HEK293 (cell line): ENCODE data around the gene TCF3.

Experiments
- BCL11A ChIP-seq: fragments of 450-650 bp; formaldehyde crosslinking; IDR thresholded peaks from 2 replicates; pipeline ENCODE4 v1.5.1; 2016; ENCODE audit warnings: low read depth, missing biosample characterization, missing genetic modification characterization
- IKZF3 ChIP-seq: fragments of 450-650 bp; IDR thresholded peaks from 2 replicates; pipeline ENCODE4 v1.5.0; 2018; ENCODE audit warnings: missing biosample characterization, mild to moderate bottlenecking, missing genetic modification characterization, moderate library complexity
- OVOL3 ChIP-seq: fragments of 450-650 bp; formaldehyde crosslinking; IDR thresholded peaks from 2 replicates; pipeline ENCODE4 v1.5.1; 2016; ENCODE audit warnings: missing biosample characterization, missing genetic modification characterization
- REPIN1 ChIP-seq: fragments of 450-650 bp; formaldehyde crosslinking; IDR thresholded peaks from 2 replicates; pipeline ENCODE4 v1.5.1; 2017; ENCODE audit warnings: missing biosample characterization, missing genetic modification characterization, low read depth
- TRIM28 ChIP-seq: IDR thresholded peaks from 2 replicates; pipeline ENCODE4 v1.6.1; 2011; ENCODE audit warnings: low read length, control low read depth, borderline replicate concordance
- WT1 ChIP-seq: fragments of 450-650 bp; formaldehyde crosslinking; IDR thresholded peaks from 2 replicates; pipeline ENCODE4 v1.5.1; 2016; ENCODE audit warnings: missing biosample characterization, missing genetic modification characterization
- ZBTB21 ChIP-seq: fragments of 450-650 bp; formaldehyde crosslinking; IDR thresholded peaks from 2 replicates; pipeline ENCODE4 v1.5.1; 2017; ENCODE audit warnings: missing biosample characterization, missing genetic modification characterization
- ZBTB48 ChIP-seq: fragments of 450-650 bp; formaldehyde crosslinking; IDR thresholded peaks from 2 replicates; pipeline ENCODE4 v1.5.1; 2016; ENCODE audit warnings: missing biosample characterization, missing genetic modification characterization
- ZBTB8A ChIP-seq: fragments of 450-650 bp; formaldehyde crosslinking; IDR thresholded peaks from 2 replicates; pipeline ENCODE4 v1.5.1; 2016; ENCODE audit warnings: missing biosample characterization, missing genetic modification characterization
- ZNF184 ChIP-seq: fragments of 450-650 bp; IDR thresholded peaks from 2 replicates; pipeline ENCODE4 v1.5.1; 2018; ENCODE audit warnings: missing biosample characterization, mild to moderate bottlenecking, missing genetic modification characterization
- ZNF211 ChIP-seq: fragments of 450-650 bp; formaldehyde crosslinking; IDR thresholded peaks from 2 replicates; pipeline ENCODE4 v1.5.1; 2016; ENCODE audit warnings: low read depth, missing biosample characterization, missing genetic modification characterization
- ZNF223 ChIP-seq: fragments of 450-650 bp; formaldehyde crosslinking; IDR thresholded peaks from 2 replicates; pipeline ENCODE4 v1.5.1; 2016; ENCODE audit warnings: missing biosample characterization, missing genetic modification characterization
- ZNF654 ChIP-seq: fragments of 450-650 bp; formaldehyde crosslinking; IDR thresholded peaks from 2 replicates; pipeline ENCODE4 v1.5.1; 2016; ENCODE audit warnings: low read depth, missing biosample characterization, missing genetic modification characterization
- ZNF785 ChIP-seq: fragments of 450-650 bp; formaldehyde crosslinking; IDR thresholded peaks from 2 replicates; pipeline ENCODE4 v1.5.1; 2016; ENCODE audit warnings: missing biosample characterization, missing genetic modification characterization
- ZNF843 ChIP-seq: fragments of 450-650 bp; formaldehyde crosslinking; IDR thresholded peaks from 2 replicates; pipeline ENCODE4 v1.5.1; 2016; ENCODE audit warnings: missing biosample characterization, missing genetic modification characterization
- TF ChIP-seq, protein P1 (sequence below): fragments of 450-650 bp; formaldehyde crosslinking; IDR thresholded peaks from 2 replicates; pipeline ENCODE4 v1.5.1; 2016; ENCODE audit warnings: missing biosample characterization, missing genetic modification characterization, borderline replicate concordance
- TF ChIP-seq, protein P2 (sequence below): fragments of 450-650 bp; formaldehyde crosslinking; IDR thresholded peaks from 2 replicates; pipeline ENCODE4 v1.5.1; 2016; ENCODE audit warnings: missing biosample characterization, missing genetic modification characterization
- TF ChIP-seq, protein P3 (sequence below): fragments of 450-650 bp; formaldehyde crosslinking; IDR thresholded peaks from 2 replicates; pipeline ENCODE4 v1.5.1; 2017; ENCODE audit warnings: missing biosample characterization, missing genetic modification characterization
- TF ChIP-seq, protein P4 (sequence below): fragments of 450-650 bp; formaldehyde crosslinking; IDR thresholded peaks from 2 replicates; pipeline ENCODE4 v1.5.1; 2016; ENCODE audit warnings: missing biosample characterization, missing genetic modification characterization
- TF ChIP-seq, protein P5 (sequence below): fragments of 450-650 bp; formaldehyde crosslinking; IDR thresholded peaks from 2 replicates; pipeline ENCODE4 v1.5.1; 2016; ENCODE audit warnings: missing biosample characterization, missing genetic modification characterization
- TF ChIP-seq, protein P6 (sequence below): fragments of 450-650 bp; formaldehyde crosslinking; IDR thresholded peaks from 2 replicates; pipeline ENCODE4 v1.5.1; 2016; ENCODE audit warnings: missing biosample characterization, missing genetic modification characterization
- TF ChIP-seq, protein P7 (sequence below): fragments of 450-650 bp; formaldehyde crosslinking; IDR thresholded peaks from 2 replicates; pipeline ENCODE4 v1.5.1; 2016; ENCODE audit warnings: missing biosample characterization, missing genetic modification characterization
- TF ChIP-seq, protein P8 (sequence below): fragments of 450-650 bp; formaldehyde crosslinking; IDR thresholded peaks from 2 replicates; pipeline ENCODE4 v1.5.1; 2016; ENCODE audit warnings: missing biosample characterization, missing genetic modification characterization

TCF3 gene

DNA sequence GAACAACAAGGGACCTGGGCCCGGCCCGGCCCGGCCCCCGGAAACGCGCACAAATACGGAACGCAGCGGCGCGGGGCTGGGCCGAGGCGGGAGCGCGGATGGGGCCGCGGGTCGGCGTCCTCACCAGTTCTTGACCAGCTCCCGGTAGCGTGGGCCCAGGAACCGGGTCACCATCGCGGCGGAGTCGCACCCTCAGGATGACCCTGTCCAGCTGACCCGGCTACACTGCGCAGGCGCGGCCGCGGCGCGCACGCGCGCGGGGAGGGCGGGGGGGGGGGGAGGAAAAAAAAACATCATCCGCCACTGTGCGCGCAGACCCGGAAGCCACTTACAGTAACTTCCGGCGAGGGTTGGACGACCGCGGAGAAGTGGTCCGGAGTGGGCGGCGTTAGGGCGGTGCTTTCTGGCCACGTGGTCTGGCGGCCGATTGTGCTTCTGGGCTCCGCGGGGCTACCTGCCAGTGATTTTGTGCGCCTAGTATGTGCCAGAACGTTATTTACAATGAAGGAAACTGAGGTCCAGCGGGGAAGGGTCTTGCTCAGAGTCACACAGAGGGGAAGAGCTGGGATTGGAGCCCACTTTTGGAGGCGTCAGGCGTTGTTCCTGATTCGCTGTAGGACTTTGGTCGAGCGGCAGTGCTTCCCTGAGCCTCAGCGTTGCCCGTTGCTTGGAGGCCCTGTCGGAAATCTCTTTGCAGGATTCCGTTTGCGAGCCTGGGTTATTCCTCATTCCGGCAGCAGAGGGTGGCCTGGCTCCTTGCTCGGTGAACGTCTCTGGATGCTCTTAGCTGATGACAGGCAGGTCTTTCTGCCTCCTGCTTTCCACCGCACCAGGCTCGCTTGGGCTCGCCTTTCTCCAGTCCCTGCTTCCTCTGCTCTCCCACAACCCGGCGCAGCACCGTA is 46.9 kb downstream of the TCF3 start, which contains the start of gene UQCR11 (continued):
- TF ChIP-seq, protein P1, sequence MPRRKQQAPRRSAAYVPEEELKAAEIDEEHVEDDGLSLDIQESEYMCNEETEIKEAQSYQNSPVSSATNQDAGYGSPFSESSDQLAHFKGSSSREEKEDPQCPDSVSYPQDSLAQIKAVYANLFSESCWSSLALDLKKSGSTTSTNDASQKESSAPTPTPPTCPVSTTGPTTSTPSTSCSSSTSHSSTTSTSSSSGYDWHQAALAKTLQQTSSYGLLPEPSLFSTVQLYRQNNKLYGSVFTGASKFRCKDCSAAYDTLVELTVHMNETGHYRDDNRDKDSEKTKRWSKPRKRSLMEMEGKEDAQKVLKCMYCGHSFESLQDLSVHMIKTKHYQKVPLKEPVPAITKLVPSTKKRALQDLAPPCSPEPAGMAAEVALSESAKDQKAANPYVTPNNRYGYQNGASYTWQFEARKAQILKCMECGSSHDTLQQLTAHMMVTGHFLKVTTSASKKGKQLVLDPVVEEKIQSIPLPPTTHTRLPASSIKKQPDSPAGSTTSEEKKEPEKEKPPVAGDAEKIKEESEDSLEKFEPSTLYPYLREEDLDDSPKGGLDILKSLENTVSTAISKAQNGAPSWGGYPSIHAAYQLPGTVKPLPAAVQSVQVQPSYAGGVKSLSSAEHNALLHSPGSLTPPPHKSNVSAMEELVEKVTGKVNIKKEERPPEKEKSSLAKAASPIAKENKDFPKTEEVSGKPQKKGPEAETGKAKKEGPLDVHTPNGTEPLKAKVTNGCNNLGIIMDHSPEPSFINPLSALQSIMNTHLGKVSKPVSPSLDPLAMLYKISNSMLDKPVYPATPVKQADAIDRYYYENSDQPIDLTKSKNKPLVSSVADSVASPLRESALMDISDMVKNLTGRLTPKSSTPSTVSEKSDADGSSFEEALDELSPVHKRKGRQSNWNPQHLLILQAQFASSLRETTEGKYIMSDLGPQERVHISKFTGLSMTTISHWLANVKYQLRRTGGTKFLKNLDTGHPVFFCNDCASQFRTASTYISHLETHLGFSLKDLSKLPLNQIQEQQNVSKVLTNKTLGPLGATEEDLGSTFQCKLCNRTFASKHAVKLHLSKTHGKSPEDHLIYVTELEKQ (tag by site-specific recombination): peak; percentile 26; the same call in 1 of the 2 replicates
- no peak for TF ChIP-seq REPIN1 (tag by site-specific recombination)
- no peak for TF ChIP-seq ZNF184 (tag by site-specific recombination)
- TF ChIP-seq ZNF223 (tag by site-specific recombination): no peak
- TF ChIP-seq OVOL3 (tag by site-specific recombination): 0 out of 2 replicates have a peak, but pooled peaks have one; percentile 7
- peak; percentile 74 for TF ChIP-seq IKZF3 (tag by site-specific recombination)
- peak; percentile 41; the same call in 1 of the 2 replicates for TF ChIP-seq TRIM28
- TF ChIP-seq ZBTB48 (tag by site-specific recombination): peak; percentile 71
- TF ChIP-seq, protein P2, sequence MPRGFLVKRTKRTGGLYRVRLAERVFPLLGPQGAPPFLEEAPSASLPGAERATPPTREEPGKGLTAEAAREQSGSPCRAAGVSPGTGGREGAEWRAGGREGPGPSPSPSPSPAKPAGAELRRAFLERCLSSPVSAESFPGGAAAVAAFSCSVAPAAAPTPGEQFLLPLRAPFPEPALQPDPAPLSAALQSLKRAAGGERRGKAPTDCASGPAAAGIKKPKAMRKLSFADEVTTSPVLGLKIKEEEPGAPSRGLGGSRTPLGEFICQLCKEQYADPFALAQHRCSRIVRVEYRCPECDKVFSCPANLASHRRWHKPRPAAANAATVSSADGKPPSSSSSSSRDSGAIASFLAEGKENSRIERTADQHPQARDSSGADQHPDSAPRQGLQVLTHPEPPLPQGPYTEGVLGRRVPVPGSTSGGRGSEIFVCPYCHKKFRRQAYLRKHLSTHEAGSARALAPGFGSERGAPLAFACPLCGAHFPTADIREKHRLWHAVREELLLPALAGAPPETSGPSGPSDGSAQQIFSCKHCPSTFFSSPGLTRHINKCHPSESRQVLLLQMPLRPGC (tag by site-specific recombination): peak; percentile 11; the same call in 1 of the 2 replicates
- TF ChIP-seq, protein P3, sequence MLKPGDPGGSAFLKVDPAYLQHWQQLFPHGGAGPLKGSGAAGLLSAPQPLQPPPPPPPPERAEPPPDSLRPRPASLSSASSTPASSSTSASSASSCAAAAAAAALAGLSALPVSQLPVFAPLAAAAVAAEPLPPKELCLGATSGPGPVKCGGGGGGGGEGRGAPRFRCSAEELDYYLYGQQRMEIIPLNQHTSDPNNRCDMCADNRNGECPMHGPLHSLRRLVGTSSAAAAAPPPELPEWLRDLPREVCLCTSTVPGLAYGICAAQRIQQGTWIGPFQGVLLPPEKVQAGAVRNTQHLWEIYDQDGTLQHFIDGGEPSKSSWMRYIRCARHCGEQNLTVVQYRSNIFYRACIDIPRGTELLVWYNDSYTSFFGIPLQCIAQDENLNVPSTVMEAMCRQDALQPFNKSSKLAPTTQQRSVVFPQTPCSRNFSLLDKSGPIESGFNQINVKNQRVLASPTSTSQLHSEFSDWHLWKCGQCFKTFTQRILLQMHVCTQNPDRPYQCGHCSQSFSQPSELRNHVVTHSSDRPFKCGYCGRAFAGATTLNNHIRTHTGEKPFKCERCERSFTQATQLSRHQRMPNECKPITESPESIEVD: no peak
- TF ChIP-seq, protein P4, sequence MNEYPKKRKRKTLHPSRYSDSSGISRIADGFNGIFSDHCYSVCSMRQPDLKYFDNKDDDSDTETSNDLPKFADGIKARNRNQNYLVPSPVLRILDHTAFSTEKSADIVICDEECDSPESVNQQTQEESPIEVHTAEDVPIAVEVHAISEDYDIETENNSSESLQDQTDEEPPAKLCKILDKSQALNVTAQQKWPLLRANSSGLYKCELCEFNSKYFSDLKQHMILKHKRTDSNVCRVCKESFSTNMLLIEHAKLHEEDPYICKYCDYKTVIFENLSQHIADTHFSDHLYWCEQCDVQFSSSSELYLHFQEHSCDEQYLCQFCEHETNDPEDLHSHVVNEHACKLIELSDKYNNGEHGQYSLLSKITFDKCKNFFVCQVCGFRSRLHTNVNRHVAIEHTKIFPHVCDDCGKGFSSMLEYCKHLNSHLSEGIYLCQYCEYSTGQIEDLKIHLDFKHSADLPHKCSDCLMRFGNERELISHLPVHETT (tag by site-specific recombination): no peak; the same call in 1 of the 2 replicates
- no peak for TF ChIP-seq ZNF211
- peak; percentile 21; the same call in 1 of the 2 replicates for TF ChIP-seq ZNF843 (tag by site-specific recombination)
- TF ChIP-seq, protein P5, sequence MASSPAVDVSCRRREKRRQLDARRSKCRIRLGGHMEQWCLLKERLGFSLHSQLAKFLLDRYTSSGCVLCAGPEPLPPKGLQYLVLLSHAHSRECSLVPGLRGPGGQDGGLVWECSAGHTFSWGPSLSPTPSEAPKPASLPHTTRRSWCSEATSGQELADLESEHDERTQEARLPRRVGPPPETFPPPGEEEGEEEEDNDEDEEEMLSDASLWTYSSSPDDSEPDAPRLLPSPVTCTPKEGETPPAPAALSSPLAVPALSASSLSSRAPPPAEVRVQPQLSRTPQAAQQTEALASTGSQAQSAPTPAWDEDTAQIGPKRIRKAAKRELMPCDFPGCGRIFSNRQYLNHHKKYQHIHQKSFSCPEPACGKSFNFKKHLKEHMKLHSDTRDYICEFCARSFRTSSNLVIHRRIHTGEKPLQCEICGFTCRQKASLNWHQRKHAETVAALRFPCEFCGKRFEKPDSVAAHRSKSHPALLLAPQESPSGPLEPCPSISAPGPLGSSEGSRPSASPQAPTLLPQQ (tag by site-specific recombination): peak; percentile 60
- no peak for TF ChIP-seq BCL11A (tag by site-specific recombination)
- no peak; the same call in 1 of the 2 replicates for TF ChIP-seq ZNF785 (tag by site-specific recombination)
- TF ChIP-seq, protein P6, sequence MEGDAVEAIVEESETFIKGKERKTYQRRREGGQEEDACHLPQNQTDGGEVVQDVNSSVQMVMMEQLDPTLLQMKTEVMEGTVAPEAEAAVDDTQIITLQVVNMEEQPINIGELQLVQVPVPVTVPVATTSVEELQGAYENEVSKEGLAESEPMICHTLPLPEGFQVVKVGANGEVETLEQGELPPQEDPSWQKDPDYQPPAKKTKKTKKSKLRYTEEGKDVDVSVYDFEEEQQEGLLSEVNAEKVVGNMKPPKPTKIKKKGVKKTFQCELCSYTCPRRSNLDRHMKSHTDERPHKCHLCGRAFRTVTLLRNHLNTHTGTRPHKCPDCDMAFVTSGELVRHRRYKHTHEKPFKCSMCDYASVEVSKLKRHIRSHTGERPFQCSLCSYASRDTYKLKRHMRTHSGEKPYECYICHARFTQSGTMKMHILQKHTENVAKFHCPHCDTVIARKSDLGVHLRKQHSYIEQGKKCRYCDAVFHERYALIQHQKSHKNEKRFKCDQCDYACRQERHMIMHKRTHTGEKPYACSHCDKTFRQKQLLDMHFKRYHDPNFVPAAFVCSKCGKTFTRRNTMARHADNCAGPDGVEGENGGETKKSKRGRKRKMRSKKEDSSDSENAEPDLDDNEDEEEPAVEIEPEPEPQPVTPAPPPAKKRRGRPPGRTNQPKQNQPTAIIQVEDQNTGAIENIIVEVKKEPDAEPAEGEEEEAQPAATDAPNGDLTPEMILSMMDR (tag by site-specific recombination): peak; percentile 83
- TF ChIP-seq, protein P7, sequence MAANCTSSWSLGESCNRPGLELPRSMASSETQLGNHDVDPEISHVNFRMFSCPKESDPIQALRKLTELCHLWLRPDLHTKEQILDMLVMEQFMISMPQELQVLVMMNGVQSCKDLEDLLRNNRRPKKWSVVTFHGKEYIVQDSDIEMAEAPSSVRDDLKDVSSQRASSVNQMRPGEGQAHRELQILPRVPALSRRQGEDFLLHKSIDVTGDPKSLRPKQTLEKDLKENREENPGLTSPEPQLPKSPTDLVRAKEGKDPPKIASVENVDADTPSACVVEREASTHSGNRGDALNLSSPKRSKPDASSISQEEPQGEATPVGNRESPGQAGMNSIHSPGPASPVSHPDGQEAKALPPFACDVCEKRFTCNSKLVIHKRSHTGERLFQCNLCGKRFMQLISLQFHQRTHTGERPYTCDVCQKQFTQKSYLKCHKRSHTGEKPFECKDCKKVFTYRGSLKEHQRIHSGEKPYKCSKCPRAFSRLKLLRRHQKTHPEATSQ (tag by site-specific recombination): no peak
- TF ChIP-seq ZBTB8A (tag by site-specific recombination): peak; percentile 97
- TF ChIP-seq, protein P8, sequence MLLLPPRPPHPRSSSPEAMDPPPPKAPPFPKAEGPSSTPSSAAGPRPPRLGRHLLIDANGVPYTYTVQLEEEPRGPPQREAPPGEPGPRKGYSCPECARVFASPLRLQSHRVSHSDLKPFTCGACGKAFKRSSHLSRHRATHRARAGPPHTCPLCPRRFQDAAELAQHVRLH: no peak
- TF ChIP-seq ZNF654 (tag by site-specific recombination): peak; percentile 94
- no peak for TF ChIP-seq WT1 (tag by site-specific recombination)
- no peak; the same call in 1 of the 2 replicates for TF ChIP-seq ZBTB21
